Naive thymus-derived CD4-positive, alpha-beta T cell (primary cell): ENCODE results near the gene ASCC3. TPM values are rescaled to one million over a fixed set of nuclear protein-coding genes. Genes with fewer than 3 reads are reported as not detected.

Experiments used
- ATAC-seq: fragments of 150-1000 bp; cut with Tn5 transposase; 2 replicates; pipeline ENCODE4 v1.10.0; 2021; ENCODE audit warnings: mild to moderate bottlenecking, moderate library complexity
- CTCF ChIA-PET: fragments of 350-600 bp; sonication (Branson Sonifier 250); formaldehyde crosslinking; loops from one replicate; lab custom pipeline; 2021; ENCODE audit warnings: antibody characterized with exemption; lab: Charles Lee
- POLR2A ChIA-PET: fragments of 350-600 bp; sonication (Branson Sonifier 250); formaldehyde crosslinking; loops from one replicate; lab custom pipeline; 2021; ENCODE audit warnings: antibody characterized with exemption, inconsistent platforms; lab: Charles Lee
- DNase-seq, 9 donors: peaks; one replicate each; pipeline versions ENCODE4 v3.0.0 to v3.0.0-alpha.2; 2020 to 2022; ENCODE audit warnings: mixed read lengths in 1 of 9
- H3K27ac ChIP-seq: one replicate; pipeline ENCODE4 v1.7.0; 2013; ENCODE audit warnings: mild to moderate bottlenecking, low read depth, low read length, moderate library complexity
- H3K27me3 ChIP-seq, 2 donors: one replicate each; pipeline ENCODE4 v1.7.0; 2013; ENCODE audit warnings: low read length in 2 of 2, mild to moderate bottlenecking in 2 of 2, moderate library complexity in 2 of 2; ENCODE audit not compliant: control insufficient read depth in 2 of 2, insufficient read depth in 2 of 2
- H3K36me3 ChIP-seq, 3 experiments: 1 replicate in 2 of 3; 2 replicates in 1 of 3; pipeline ENCODE4 v1.7.0; 2013; ENCODE audit warnings: low read length in 3 of 3, mild to moderate bottlenecking in 3 of 3, moderate library complexity in 1 of 3; ENCODE audit not compliant: insufficient read depth in 3 of 3, control insufficient read depth in 2 of 3
- H3K4me1 ChIP-seq, 2 donors: one replicate each; pipeline ENCODE4 v1.7.0; 2013; ENCODE audit warnings: low read length in 2 of 2, mild to moderate bottlenecking in 2 of 2, moderate library complexity in 1 of 2; ENCODE audit not compliant: control insufficient read depth in 2 of 2, insufficient read depth in 2 of 2
- H3K4me3 ChIP-seq: 2 replicates; pipeline ENCODE4 v1.7.0; 2013; ENCODE audit warnings: mild to moderate bottlenecking, low read length
- H3K9me3 ChIP-seq, 3 experiments: 1 replicate in 2 of 3; 2 replicates in 1 of 3; pipeline ENCODE4 v1.7.0; 2013; ENCODE audit warnings: low read length in 3 of 3; ENCODE audit not compliant: control insufficient read depth in 2 of 3
- H3K27ac Mint-ChIP-seq, 9 donors: one replicate each; pipeline ENCODE4 v1.8.0; 2020 to 2022; ENCODE audit warnings: mixed read lengths in 9 of 9, mild to moderate bottlenecking in 8 of 9, moderate library complexity in 5 of 9, inconsistent platforms in 2 of 9
- H3K27me3 Mint-ChIP-seq, 5 donors: one replicate each; pipeline ENCODE4 v1.8.0; 2021 to 2022; ENCODE audit warnings: mixed read lengths in 5 of 5, mild to moderate bottlenecking in 1 of 5
- H3K36me3 Mint-ChIP-seq, 5 donors: one replicate each; pipeline ENCODE4 v1.8.0; 2020 to 2022; ENCODE audit warnings: mixed read lengths in 5 of 5, mild to moderate bottlenecking in 3 of 5, inconsistent platforms in 1 of 5
- H3K4me1 Mint-ChIP-seq, 7 donors: one replicate each; pipeline ENCODE4 v1.8.0; 2020 to 2022; ENCODE audit warnings: mixed read lengths in 7 of 7, mild to moderate bottlenecking in 3 of 7, inconsistent platforms in 1 of 7
- H3K4me3 Mint-ChIP-seq, 10 donors: one replicate each; pipeline ENCODE4 v1.8.0; 2020 to 2022; ENCODE audit warnings: mild to moderate bottlenecking in 10 of 10, mixed read lengths in 10 of 10, moderate library complexity in 6 of 10, inconsistent platforms in 2 of 10
- H3K9me3 Mint-ChIP-seq, 11 donors: one replicate each; pipeline ENCODE4 v1.8.0; 2020 to 2022; ENCODE audit warnings: mixed read lengths in 11 of 11, mild to moderate bottlenecking in 4 of 11, inconsistent platforms in 1 of 11, moderate library complexity in 1 of 11
- intact Hi-C, 2 donors: fragments of 100-400 bp; cut with micrococcal nuclease; formaldehyde crosslinking; loops; one replicate each; pipeline ENCODE4 v1.15.1; 2023
- polyA plus RNA-seq, 2 donors: library from polyadenylated mRNA; unstranded; fragments of 300-500 nt; fragmentation: Illumina TruSeq; gene quantifications; one replicate each; pipeline ENCODE4 v1.2.3, GENCODE V29; 2021
- total RNA-seq, 6 experiments: library from RNA in 5 of 6; stranded (reverse) in 5 of 6; gene quantifications; 1 replicate in 5 of 6; 2 replicates in 1 of 6; pipeline ENCODE4 v1.2.3 and lab custom pipeline; 2021 to 2026

The ASCC3 gene
- total and polyA plus RNA-seq, 7 experiments from 2014 or later, result 19.6 to 73.8 (median 41.6) TPM

DNA sequence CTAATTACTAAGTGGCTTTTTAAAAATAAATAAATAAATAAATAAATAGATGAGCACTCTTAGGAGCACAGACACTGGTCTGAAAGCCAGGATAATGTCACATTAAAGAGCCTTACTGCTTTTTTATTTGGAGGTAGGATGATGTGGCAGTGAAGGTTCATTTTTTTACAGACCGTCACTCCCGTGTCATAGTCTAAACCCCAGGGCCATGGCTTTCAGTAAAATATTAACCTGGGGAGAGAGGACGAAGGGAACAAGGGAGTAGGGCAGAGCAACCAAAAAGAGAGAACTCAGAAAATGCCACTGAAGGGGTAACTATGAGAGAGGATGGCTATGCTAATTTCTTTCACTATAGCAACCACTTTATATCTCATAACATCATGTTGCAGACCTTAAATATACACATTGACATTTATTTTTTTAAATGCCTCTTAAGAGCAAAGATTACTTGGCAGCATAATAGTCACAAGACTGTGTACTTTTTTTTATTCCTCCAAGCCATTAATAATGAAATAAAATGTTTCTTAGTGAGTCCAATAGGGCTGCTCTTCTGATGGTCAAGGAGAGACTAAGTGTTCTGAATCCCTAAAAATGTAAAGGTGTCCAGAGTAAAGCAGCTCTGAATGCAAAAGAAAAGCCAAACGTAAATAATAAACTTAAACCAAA lies 315.6 kb downstream of the ASCC3 start:
- Histone ChIP-seq H3K4me1 (no peaks in the 10 kb centered on the region), H3K27me3 (no peaks in the 10 kb centered on the region), H3K36me3 (no peaks in the 10 kb centered on the region), H3K27ac (no peak overlapping the region), H3K9me3 (no peaks in the 10 kb centered on the region), H3K4me3 (no peak overlapping the region)
- Mint-ChIP-seq H3K4me1 (peaks cover 0 to 3% (median 0%) of the 10 kb centered on the region in 7 donors), H3K36me3 (peaks cover 3 to 37% (median 23%) of the 10 kb centered on the region in 5 donors), H3K4me3 (no peak overlapping the region), H3K9me3 (peaks cover 0 to 6% (median 1%) of the 10 kb centered on the region in 11 donors), H3K27me3 (no peaks in the 10 kb centered on the region), H3K27ac (no peak overlapping the region)
- ATAC-seq (no peak), DNase-seq (no peak)
- CTCF ChIA-PET, result no interaction called here
- intact Hi-C loops, result no loop called here
- POLR2A ChIA-PET, result no interaction called here

- DNase-seq, result no peak
- H3K4me3 Mint-ChIP-seq, result no peak overlapping the region
- Histone ChIP-seq H3K36me3 (no peaks in the 10 kb centered on the region), H3K27ac (no peak overlapping the region), H3K27me3 (no peaks in the 10 kb centered on the region), H3K4me1 (no peaks in the 10 kb centered on the region), H3K4me3 (no peak overlapping the region), H3K9me3 (no peaks in the 10 kb centered on the region)
- no peak overlapping the region for H3K27ac Mint-ChIP-seq
- H3K36me3 Mint-ChIP-seq, result peaks cover 0 to 32% (median 7%) of the 10 kb centered on the region in 5 donors
- ATAC-seq, result no peak
- H3K27me3 Mint-ChIP-seq, result no peaks in the 10 kb centered on the region
- H3K4me1 Mint-ChIP-seq, result peaks cover 0 to 2% (median 0%) of the 10 kb centered on the region in 7 donors
- CTCF ChIA-PET, result interaction anchor here (0.7 kb wide), 1 partner anchor 422 kb away, joined by 3 read pairs; no protein-coding TSS in a partner anchor
- intact Hi-C loops, result no loop called here
- POLR2A ChIA-PET, result no interaction called here
- no peaks in the 10 kb centered on the region for H3K9me3 Mint-ChIP-seq
Observed at GRCh38 chr6:100559859-100560258, 321.3 kb downstream of the ASCC3 start.

GRCh38 chr6:100554228-100554627 lies 326.9 kb downstream of the ASCC3 start:
- no peak for DNase-seq
- Mint-ChIP-seq H3K27me3 (no peaks in the 10 kb centered on the region), H3K9me3 (no peaks in the 10 kb centered on the region), H3K36me3 (peaks cover 0 to 31% (median 9%) of the 10 kb centered on the region in 5 donors), H3K27ac (no peak overlapping the region), H3K4me3 (no peak overlapping the region), H3K4me1 (no peaks in the 10 kb centered on the region)
- no peaks in the 10 kb centered on the region for H3K36me3 ChIP-seq
- CTCF ChIA-PET, result no interaction called here
- ATAC-seq, result no peak
- H3K27me3 ChIP-seq, result no peaks in the 10 kb centered on the region
- no peaks in the 10 kb centered on the region for H3K9me3 ChIP-seq
- intact Hi-C loops, result no loop called here
- POLR2A ChIA-PET, result no interaction called here
- no peaks in the 10 kb centered on the region for H3K4me1 ChIP-seq
- no peak overlapping the region for H3K4me3 ChIP-seq
- H3K27ac ChIP-seq, result no peak overlapping the region

- no peaks in the 10 kb centered on the region for H3K27me3 ChIP-seq
- H3K4me1 ChIP-seq, result no peaks in the 10 kb centered on the region
- H3K4me3 ChIP-seq, result no peak overlapping the region
- intact Hi-C loops, result no loop called here
- POLR2A ChIA-PET, result no interaction called here
- DNase-seq, result no peak
- Mint-ChIP-seq H3K9me3 (no peaks in the 10 kb centered on the region), H3K36me3 (peaks cover 0 to 25% (median 13%) of the 10 kb centered on the region in 5 donors), H3K27ac (no peak overlapping the region), H3K27me3 (no peaks in the 10 kb centered on the region), H3K4me3 (no peak overlapping the region), H3K4me1 (no peaks in the 10 kb centered on the region)
- CTCF ChIA-PET, result no interaction called here
- H3K27ac ChIP-seq, result no peak overlapping the region
- H3K9me3 ChIP-seq, result no peaks in the 10 kb centered on the region
- no peak for ATAC-seq
- no peaks in the 10 kb centered on the region for H3K36me3 ChIP-seq
Observed at GRCh38 chr6:100553243-100553642, 327.9 kb downstream of the ASCC3 start.

DNA sequence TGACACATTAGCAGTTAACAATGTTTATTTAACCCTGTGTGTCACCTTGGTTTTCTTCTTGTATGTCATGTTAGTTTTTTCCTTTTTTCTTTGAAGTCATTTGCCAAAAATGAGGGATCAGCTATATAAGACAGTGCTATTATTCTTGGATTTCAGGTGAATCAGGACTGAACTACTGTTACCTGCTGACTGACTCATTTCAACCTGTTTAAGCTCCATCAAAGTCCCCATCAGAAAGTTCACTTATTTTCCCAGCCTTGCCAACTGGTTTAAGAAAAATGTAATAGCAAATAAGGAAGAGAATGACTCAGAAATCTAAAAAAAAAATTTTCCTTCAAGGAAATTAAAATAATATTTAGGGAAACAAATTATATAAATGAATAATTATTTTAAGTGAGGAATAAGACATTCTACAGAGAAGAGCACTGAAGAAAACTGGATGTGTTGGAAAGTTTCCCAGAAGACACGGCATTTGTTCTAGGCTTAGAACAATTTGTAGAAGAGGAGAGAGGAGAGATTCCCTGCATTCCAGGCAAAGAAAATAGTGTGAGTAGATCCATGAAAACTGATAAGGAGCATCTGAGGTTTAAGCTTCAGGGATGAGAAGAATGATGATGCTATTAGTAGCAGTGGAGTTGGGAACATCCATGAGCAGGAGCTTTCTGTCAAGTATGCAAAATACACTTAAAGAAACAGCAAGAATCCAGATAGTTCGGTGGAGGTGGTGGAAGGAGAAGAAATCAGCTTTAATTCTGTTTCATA lies 331.5 kb downstream of the ASCC3 start:
- Mint-ChIP-seq H3K4me3 (no peak overlapping the region), H3K36me3 (peaks cover 0 to 39% (median 19%) of the 10 kb centered on the region in 5 donors), H3K27ac (no peak overlapping the region), H3K4me1 (peaks cover 0 to 3% (median 0%) of the 10 kb centered on the region in 7 donors), H3K27me3 (no peaks in the 10 kb centered on the region), H3K9me3 (no peaks in the 10 kb centered on the region)
- H3K27ac ChIP-seq, result no peak overlapping the region
- no peaks in the 10 kb centered on the region for H3K36me3 ChIP-seq
- H3K4me1 ChIP-seq, result no peaks in the 10 kb centered on the region
- ChIA-PET POLR2A (no interaction called here), CTCF (no interaction called here)
- no peaks in the 10 kb centered on the region for H3K27me3 ChIP-seq
- intact Hi-C loops, result no loop called here
- H3K4me3 ChIP-seq, result no peak overlapping the region
- DNase-seq, result no peak
- no peak for ATAC-seq
- no peaks in the 10 kb centered on the region for H3K9me3 ChIP-seq

DNA sequence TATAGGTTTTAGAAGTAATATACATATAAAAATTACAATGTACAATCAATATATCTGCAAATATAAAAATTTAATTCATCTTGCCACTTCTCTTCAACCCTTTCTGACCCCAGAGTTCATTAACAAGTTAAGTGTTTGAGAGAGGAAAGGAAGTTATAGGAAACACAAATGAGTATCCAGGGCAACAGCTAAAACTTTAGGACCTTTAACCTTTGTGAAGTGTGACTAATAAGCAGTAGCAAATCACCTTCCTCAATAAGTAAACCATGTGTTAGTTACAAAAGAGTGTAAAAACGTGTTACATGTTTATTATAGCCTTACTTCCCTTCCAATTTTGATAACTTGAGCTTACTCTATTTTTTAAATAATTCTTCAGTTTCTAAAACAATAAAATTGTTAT lies 343.0 kb downstream of the ASCC3 start:
- Mint-ChIP-seq H3K4me1 (no peaks in the 10 kb centered on the region), H3K27ac (no peak overlapping the region), H3K27me3 (no peaks in the 10 kb centered on the region), H3K36me3 (peaks cover 21 to 71% (median 63%) of the 10 kb centered on the region in 5 donors), H3K4me3 (no peak overlapping the region), H3K9me3 (peaks cover 0 to 9% (median 0%) of the 10 kb centered on the region in 11 donors)
- Histone ChIP-seq H3K4me1 (no peaks in the 10 kb centered on the region), H3K27ac (no peak overlapping the region), H3K27me3 (no peaks in the 10 kb centered on the region), H3K36me3 (peaks cover 0 to 13% (median 11%) of the 10 kb centered on the region in 3 experiments), H3K4me3 (no peak overlapping the region), H3K9me3 (no peaks in the 10 kb centered on the region)
- DNase-seq, result no peak
- ChIA-PET CTCF (no interaction called here), POLR2A (no interaction called here)
- intact Hi-C loops, result no loop called here
- ATAC-seq, result no peak
